HG03095 (cell line): Measurements from ENCODE around the gene CH25H.
"Not testable (repeated sequence)": the region's sequence is repeated elsewhere in the genome, so short reads cannot be mapped to it uniquely, and the experiment has no call there.

ENCODE experiments used
- ATAC-seq: cut with Tn5 transposase; IDR thresholded peaks from one replicate; pipeline ENCODE4 v1.9.1; 2021; ENCODE audit warnings: moderate library complexity; ENCODE audit not compliant: unreplicated experiment

The CH25H gene, protein sequence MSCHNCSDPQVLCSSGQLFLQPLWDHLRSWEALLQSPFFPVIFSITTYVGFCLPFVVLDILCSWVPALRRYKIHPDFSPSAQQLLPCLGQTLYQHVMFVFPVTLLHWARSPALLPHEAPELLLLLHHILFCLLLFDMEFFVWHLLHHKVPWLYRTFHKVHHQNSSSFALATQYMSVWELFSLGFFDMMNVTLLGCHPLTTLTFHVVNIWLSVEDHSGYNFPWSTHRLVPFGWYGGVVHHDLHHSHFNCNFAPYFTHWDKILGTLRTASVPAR

DNA sequence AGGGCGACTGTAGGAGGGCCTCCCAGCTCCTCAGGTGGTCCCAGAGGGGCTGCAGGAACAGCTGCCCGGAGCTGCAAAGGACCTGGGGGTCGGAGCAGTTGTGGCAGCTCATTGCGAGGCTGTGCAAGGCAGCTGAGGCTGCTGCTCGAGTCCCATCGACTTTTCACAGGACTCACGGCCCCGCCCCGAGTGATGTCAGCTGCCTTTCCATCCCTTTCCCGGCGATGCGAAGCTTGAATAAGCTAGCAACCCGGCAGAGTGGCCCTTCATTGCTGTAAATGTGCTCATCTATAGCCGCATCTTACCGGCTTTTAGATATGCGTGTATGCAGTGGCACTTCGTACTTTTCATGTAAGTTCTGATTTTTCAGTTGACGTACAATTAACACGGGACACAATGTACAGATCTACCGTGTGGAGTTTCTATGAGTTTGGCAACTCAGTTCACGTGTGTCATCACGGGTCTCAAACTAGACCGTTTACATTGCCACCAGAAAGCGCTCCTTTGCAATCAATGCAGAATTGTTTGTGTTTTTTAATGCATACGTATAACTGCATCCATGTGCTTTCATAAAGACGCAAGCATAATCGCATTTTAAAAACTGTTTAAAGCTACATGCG lies at the start of gene CH25H:
Gene CH25H, minus strand, starts transcription at position 137 of the 620 bp plus-strand sequence. Its CDS starts 25 bp downstream, at position 112.
- ATAC-seq, result no peak

DNA sequence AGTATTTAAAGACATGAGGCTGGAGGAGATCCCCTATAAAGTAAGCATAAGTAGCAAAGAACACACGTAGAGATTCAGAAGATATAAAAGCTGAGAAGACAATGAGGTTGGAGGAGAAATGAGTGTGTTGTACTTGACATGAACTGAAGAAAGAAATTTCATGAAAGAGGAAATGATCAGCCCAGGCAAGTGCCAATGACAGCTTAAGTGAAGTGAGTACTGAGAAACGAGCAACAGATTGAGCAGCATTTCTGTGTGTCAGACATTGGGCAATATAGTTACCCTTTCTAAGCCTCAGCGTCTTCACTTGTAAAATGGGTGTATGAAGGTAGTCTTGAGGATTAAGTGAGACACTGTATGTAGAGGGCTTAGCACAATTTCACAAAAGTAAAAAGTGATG lies 49.2 kb upstream of the CH25H start:
- ATAC-seq, result no peak

DNA sequence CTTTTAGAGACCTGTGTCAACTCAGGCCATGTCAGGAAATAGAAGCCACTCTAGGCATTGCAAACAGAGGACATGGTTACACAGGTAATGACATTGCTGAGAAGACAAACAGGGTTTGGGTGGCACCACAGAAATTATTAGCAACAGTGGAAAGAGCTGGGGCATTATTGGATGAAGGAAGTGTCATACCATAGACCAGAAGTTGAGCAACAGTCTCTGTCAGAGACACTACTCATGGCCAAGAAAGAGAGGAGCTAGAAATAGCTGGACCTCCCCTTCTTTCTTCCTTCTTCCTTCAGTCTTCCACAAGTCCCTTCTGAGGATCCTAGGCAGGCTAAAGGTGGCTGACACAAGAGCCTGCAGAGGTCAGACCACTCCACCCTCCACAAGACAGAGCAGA lies 48.7 kb upstream of the CH25H start:
- ATAC-seq, result no peak

DNA sequence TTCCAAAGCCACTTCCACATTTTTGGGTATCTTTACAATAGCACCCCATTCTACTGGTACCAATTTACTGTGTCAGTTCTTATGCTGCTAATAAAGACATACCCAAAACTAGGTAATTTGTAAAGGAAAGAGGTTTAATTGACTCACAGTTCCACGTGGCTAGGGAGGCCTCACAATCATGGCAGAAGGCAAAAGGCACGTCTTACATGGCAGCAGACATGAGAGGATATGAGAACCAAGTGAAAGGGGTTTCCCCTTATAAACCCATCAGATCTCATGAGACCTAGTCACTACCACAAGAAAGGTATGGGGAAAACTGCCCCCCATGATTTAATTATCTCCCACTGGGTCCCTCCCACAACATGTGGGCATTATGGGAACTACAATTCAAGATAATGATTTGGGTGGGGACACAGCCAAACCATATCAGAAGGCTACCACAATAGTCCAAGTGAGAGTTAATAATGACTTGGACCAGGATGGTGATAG lies 48.0 kb upstream of the CH25H start:
- ATAC-seq, result not testable (repeated sequence)

DNA sequence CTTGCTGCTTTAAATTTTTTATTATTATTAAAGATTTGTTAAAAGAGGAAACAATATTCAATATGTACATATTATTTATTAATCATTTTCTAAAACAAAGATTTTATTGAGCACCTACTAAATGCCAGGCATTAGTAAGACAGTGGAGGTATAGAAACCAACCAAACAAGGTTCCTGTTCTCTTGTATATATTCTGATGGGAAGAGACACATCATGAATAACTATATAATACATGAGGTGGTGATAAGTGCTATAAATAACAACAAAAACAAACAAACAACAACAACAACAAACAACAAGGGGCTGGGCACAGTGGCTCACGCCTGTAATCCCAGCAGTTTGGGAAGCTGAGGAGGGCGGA lies 45.1 kb upstream of the CH25H start:
- no peak for ATAC-seq

DNA sequence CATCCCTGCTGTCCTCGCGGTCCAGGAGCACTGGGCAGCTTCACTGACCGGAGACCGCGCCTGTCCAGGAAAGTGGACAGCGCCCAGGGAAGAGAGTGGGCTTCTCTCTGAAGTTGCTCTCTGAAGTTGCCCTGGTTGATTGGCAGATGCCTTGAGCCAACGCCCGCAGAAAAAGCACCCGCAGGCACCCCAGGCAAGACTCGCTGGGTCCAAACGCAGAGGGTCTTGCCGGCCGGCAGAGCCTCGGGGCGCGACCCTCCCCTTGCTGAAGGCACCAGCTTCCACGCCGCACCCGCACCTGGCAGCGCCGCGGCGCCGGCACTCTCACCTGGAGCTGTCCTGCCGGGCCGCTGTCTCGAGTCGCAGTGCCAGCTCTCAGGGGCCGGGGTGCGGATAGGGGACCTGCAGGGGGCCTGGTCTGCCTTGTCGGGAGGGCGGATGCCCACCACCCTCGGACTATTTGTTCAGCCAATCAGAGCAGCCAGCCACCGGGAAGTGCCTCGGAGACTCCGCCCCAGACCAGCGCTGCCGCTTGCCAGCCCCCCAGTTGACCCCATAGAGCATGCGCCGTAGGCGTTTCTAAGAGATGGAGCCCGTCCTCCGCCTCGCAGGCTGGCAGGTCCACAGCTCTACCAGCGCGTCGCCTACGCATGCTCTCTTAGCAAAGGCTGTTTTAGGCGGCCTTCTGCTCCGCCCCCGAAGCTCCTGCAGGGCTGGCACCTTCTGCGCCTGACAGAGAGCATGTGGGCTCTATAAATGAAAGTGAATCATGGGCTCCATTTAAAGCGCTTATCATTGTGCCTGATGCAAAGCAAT lies 44.5 kb upstream of the CH25H start, which contains the start of gene LIPA:
Gene LIPA, minus strand, starts transcription at position 367 of the 816 bp plus-strand sequence. CDS start 4,127 bp downstream, outside the sequence.
- ATAC-seq, result peak; percentile 92

DNA sequence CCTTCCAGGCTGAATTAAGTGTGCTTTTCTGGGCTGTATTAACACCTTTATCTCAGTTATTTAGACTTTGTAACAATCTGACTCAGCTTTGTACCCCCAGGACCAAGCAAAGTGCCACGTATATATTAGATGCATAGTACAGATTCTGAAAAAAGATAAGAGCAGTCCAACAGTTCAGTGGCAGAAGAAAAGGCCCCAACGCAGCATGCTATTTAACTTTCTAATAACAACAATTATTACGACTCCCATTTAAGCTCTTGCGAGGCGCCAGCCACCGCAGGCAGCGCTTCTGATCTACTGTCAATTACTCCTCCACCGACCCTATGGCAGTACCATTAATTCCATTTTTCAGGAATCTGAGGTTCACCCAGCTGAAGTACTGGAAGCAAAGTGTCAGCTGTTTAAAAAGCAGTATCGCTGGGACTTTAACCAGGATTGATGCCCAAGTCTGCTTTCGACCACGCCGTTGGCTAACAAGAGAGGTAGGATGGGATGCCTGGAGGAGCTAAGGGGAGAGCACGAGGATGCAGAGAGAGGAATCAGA lies 43.8 kb upstream of the CH25H start:
- ATAC-seq, result no peak

DNA sequence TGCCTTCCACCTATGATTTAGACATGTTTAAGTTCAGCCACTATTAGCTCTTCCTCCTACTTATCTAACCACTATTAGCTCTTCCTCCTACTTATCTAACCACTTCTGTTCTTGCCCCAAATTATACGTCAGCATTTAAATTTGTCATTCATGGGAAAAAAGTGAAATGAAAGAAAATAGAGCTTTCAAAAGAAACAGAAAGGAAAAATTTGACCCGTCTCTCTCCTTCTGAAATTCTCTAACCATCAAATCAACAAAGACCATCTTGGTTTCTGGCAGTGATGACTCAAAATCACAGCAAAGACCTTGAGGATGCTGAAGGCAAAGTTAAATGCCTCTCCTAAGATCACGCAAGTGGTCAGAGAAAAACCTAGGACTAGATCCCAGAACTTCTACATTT lies 41.9 kb upstream of the CH25H start:
- ATAC-seq, result no peak

DNA sequence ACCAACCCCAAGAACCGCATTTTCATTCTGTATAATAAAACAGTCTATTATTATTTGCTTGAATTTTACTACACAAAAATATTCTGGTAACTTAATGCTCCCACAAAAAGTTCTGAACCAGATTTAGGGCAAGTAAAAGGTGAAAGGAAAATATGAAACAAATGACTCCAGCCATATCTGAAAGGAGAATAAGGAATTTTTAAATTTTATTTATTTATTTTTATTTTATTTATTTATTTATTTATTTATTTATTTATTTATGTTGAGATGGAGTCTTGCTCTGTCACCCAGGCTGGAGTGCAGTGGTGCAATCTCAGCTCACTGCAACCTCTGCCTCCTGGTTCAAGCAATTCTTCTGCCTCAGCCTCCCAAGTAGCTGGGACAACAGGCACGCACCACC lies 40.5 kb upstream of the CH25H start:
- not testable (repeated sequence) for ATAC-seq

DNA sequence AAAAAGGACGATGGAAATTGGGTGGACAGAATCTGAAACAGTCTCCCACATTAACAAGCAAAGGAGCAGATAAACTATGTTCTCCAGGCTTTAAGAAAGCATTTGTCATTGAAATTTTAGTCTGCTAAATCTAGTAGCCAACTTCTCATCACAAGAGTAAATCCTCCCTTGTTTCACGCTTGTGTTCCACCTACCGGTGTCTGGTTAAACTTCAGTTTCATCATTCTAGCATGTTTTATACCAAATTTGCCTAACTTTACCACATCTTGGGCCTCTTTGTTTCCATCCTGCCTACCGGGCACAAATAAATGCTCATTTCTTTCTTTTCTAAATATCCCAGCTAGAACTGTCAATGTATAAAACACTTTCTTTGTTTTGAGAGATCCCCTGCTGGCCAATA lies 38.7 kb upstream of the CH25H start:
- ATAC-seq, result no peak

DNA sequence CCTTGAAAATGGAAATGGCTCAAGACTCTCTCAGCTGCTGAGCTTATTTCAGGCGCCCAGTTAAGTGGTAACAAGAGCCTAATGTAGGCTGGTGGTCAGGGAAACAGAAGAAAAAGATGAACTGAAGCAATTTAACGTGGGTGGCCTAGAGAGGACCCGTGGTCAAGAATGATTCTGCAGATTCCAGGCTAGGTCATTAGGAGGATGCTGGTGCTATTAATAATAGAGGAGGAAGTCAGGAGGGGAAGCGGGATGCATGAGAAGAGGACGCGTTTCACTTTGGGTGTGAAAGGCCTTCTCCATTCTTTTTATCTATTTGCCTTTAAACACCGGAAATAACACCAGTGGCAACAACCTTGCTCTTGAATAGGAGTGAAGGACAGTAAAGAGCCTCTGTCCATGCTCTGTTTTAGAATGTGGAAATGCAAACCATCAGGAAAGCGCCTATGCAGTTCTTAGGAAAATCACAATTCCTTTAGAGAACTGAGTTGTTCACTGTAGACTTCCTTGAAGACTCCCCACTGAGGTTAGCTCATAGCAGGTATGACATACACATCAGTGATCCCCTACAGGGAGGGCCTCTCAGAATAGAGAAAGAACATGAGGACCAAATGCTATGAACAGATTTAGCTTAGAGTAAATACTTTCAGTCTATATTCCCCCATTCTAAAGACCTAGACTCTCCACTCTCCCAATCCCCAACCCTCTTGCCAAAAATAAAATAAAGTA lies 35.9 kb upstream of the CH25H start:
- no peak for ATAC-seq

DNA sequence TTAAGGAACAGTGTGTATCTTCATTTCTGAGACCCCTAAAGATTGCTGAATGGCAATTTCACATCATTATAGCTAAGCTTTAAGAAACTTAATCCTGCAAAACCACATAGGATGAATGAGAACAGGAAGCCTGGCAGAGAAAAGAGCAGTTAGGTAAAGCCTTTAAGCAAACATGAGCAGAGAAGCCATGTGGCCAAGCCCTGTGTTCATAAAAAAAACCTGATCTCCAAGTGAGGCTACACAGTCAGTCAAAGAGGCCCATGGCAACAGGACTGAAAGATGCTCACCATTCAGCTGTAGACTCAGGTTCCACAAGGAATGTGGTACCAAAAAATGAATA lies 35.2 kb upstream of the CH25H start:
- ATAC-seq, result no peak

DNA sequence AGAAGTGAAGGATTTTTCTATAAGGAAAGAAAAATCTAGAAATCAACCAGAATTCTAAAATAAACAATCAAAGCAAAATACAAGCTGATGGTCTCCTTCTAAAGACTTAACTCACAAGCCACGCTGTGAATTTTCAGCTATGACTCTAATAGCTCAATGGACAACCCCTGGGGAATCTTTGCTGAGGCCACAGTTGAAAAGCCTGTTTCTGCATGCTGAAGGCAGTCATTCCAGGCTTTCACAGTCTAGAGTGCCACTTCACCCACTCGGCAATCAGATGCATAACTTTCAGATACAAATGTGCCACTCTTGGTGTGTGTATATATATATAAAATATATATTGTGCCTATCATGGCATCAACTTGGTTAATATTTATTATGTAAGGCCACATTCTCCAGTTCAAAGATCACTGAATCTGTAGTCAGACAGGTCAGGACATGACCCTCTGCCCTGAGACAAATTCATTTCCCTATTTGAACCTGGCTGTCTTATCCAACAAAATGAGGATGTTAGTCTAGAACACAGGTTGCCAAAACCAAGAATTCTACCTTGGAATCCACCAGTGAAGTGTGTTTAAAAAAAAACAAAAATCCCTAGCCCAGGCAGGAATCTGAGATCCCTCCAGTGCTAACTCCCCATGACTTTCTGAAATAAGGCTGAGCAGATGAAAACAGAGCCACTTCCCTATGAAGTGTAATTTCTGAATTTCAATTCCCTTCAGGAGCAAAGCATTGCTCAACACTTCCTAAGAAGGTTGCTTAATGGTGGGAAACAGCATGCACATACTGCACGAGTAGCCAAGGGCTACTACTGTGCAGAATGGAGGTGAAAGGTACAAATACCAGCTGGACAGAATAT lies 34.6 kb upstream of the CH25H start:
- ATAC-seq, result no peak

DNA sequence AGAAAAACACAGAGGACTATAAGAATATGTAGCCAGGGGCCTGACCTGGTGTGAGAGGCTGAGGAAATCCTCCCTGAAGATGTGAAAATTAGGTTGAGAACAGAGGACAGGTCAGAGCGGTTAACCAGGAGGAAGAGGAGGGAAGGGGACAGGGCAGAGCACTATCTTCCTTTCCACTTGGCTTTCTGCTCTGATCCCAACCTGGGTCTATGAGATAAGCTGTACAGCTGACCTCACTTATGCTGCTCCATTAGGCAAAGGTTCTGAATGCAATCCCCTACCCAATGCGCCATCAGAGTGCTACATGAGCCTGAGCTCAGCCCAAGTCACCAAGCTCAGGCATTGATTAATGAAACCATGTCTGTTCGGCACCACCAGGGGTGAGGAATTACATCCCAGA lies 33.9 kb upstream of the CH25H start:
- no peak for ATAC-seq

DNA sequence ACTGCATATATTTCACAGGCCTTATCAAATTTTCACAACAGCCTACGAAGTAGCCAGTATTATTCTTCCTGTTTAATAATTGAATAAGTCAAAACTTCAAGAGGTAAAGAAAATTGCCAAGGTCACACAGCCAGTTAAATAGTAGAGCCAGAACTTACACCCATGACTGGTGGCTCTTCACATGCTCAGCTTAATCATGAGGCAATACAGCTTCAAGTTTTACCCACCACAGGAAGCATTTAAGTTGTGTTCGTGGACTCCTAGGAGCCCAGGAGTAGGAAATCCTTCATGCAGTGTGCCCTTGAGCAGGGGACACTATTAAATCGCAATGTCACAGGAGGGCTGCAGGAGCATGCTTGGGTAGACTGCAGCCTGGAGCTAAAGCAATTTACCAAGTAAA lies 33.4 kb upstream of the CH25H start:
- ATAC-seq, result no peak

DNA sequence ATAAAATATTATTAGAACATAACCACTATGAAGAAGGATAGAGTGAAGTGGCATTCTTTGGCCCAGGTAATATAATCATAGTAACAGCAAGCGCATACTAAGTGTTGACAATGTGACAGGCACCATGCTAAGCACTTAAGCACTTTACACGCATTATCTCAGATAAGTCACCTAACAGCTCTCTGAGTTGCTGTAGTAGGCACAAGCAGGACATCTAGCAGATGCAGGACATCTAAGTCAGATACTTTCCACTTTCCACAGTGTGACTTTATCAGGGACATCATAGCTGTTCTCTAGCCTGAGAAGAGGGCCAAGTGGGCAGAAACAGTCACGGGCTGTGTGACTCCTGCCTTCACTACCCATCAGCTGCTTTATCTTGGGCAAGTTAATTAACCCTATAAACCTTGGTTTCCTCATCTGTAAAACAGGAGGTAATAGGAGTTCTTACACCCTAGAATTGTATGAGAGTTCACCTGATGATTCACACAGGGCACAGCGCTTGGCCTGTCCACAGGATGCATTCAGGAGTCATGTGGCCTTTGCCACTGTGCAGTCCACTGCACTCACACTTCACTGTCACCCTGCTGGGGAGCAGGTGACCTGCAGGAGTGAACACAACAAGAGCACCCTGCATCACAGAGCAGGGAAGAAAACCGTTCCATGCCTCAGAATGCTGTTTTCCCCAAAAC lies 32.0 kb upstream of the CH25H start:
- ATAC-seq, result no peak

DNA sequence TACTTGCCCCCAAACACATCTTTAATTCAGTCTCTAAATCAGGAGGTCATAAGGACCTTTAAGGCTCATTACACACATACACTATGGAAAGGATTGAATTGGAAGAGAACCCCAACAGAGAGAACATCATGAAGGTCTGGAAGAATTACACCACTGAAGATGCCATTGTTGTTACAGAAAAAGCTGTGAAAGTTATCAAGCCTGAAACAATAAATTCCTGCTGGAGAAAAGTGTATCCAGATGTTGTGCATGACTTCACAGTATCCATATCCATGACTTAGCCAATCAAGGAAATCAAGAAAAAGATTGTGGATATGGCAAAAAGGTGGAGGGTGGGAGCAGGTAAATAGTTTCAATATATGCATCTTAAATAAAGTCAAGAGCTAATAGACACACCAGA lies 30.7 kb upstream of the CH25H start:
- no peak for ATAC-seq

DNA sequence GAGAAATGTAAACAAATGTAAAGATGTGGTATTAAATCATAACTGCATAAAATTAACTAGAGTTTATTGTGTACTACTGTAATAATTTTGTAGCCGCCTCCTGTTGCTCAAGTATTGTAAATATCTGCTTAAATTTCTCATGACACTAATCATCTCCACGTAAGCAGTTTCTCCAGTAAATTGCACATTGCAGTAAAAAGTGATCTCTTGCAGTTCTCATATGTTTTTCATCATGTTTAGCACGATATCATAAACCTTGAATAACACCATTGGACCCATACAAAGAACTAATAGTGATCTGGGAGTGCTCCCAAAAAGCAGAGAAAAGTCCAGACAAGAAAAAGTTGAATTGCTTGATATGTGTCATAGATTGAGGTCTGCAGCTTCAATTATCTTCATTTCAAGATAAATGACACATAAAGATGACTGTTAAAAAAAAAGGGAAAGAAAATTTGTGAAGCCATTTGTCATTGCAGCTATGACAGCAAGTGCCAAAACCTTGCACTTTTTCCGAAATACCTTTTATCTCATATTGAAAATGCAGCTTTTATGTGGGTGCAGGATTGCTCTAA lies 29.2 kb upstream of the CH25H start:
- no peak for ATAC-seq
